ENCODE results near the gene FAM234B. TPM values are rescaled to one million over a fixed set of nuclear protein-coding genes. Genes with fewer than 3 reads are reported as not detected.

The FAM234B gene
- total RNA-seq, 3 donors from 2014 or later: 4.6 to 21.4 (median 16.4) TPM

DNA sequence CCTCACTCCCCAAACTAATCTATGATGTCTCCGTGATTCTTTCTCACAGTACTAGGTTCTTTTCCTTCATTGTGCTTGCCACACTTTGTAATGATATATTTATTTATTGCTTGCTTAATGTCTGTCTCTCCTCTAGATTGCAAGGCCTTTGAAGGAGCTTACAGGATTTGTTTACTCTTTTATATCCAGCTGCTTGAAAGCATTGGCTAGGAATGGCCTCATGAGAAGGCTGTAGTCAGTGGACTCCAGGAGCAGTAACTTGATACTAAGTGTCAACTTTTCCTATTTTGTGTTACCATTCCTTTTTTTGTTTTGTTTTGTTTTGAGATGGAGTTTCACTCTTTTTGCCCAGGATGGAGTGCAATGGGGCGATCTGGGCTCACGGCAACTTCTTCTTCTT, 7.3 kb upstream of the FAM234B start:
- no peak overlapping the region for H3K27ac ChIP-seq
- no peaks in the 10 kb centered on the region for H3K9me3 ChIP-seq
- TF ChIP-seq POLR2A (IDR thresholded peaks at IDR 0.05): no peak
- no peak for TF ChIP-seq POLR2AphosphoS5 (IDR thresholded peaks at IDR 0.05)
- TF ChIP-seq, protein P1, sequence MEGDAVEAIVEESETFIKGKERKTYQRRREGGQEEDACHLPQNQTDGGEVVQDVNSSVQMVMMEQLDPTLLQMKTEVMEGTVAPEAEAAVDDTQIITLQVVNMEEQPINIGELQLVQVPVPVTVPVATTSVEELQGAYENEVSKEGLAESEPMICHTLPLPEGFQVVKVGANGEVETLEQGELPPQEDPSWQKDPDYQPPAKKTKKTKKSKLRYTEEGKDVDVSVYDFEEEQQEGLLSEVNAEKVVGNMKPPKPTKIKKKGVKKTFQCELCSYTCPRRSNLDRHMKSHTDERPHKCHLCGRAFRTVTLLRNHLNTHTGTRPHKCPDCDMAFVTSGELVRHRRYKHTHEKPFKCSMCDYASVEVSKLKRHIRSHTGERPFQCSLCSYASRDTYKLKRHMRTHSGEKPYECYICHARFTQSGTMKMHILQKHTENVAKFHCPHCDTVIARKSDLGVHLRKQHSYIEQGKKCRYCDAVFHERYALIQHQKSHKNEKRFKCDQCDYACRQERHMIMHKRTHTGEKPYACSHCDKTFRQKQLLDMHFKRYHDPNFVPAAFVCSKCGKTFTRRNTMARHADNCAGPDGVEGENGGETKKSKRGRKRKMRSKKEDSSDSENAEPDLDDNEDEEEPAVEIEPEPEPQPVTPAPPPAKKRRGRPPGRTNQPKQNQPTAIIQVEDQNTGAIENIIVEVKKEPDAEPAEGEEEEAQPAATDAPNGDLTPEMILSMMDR (IDR thresholded peaks at IDR 0.05): no peak
- intact Hi-C loops (cut with DNase I; ENCODE audit: low total_unique reads): no loop called here
- no peak overlapping the region for H3K4me3 ChIP-seq
- no peaks in the 10 kb centered on the region for H3K4me1 ChIP-seq
- no peaks in the 10 kb centered on the region for H3K27me3 ChIP-seq
- no peaks in the 10 kb centered on the region for H3K36me3 ChIP-seq
- DNase-seq (ENCODE audit: low spot score in 2 of 2): no peak

DNA sequence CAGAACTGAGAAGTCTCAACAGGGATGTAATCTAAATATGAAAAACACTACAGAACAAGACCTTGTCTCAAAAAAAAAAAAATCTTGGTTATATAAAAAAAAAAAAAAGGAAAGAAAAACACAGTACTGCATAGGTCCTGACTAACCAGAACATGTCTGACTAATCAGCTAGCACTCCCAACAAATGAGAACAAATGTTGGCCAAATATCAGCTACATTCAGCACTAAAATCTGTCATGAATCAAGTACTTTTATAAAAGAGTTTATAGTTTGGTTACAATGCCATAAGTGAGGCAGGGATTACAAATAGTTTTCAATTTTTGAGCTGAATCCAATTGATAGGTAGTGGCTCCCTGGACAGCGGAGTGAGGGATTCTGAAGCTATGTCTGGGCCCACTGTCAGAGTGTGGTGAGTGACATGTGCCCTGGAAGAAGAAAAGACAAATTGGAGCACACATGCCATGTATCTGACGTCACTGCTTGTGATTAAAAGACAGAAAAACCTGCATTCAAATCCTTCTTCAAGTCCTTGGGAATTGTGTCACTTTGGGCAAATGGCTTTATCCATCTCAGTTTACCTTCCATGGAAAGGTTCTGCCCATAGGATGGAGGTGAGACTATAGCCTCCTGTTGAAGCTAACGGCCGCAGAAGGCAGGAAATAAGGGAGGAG, 5.6 kb upstream of the FAM234B start:
- Histone ChIP-seq H3K27ac (no peak overlapping the region), H3K4me3 (no peak overlapping the region), H3K4me1 (no peaks in the 10 kb centered on the region), H3K9me3 (no peaks in the 10 kb centered on the region), H3K36me3 (no peaks in the 10 kb centered on the region), H3K27me3 (no peaks in the 10 kb centered on the region)
- TF ChIP-seq, protein P1 (IDR thresholded peaks at IDR 0.05): no peak
- TF ChIP-seq POLR2A (IDR thresholded peaks at IDR 0.05): no peak
- no peak for TF ChIP-seq POLR2AphosphoS5 (IDR thresholded peaks at IDR 0.05)
- intact Hi-C loops (cut with DNase I; ENCODE audit: low total_unique reads): no loop called here
- no peak for DNase-seq (ENCODE audit: low spot score in 2 of 2)

DNA sequence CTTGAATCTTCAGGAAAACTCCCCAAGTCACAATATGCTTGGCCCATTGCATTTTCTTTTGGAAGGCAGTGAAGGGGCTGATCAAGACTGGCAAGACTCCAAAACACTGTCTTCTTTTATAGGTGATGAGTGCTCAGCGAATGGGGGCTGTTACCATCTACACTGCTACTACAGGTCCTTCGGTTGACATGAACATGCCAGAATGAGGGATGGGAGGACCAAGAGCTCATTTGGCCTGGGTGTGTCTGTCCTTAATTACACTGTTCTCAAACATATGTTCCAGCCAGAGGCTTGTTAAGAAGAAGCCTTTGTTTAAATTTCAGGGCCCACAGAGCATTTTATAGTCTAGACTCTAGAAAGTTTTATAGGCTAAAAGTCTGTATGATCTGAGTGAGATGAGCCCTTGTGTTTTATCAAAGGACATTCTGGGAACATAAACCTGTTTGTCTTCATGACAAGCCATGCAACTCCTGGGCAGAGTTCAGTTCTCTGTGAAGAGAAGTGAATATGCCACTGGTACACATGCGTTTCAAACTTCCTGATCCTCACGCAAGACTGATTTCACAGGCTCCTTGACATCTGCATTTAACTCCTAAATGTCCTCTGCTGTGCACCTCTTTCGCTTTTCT, 4.7 kb upstream of the FAM234B start:
- intact Hi-C loops (cut with DNase I; ENCODE audit: low total_unique reads): no loop called here

DNA sequence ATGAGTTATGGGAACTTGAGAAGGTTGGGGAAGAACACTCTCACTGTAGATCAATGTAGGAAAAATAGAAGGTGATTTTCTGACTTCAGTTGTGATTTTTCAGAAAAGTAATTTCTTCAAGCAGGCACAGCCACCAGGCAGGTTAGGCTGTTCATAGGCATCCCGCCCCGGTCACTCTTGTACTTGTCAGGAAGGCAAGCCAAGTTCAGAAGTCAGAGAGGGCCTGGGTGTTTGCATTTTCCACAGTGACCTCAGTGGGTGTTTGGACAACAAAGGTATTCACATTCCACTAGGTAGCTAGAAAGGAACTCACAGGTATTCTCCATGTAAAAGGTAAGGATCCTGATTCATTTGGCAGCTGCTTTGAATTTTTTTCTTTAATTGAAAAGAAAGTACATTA, 3.0 kb upstream of the FAM234B start:
- Histone ChIP-seq H3K9me3 (no peaks in the 10 kb centered on the region), H3K27ac (peak overlapping the region in 1 of 2 donors; percentile 21), H3K4me3 (no peak overlapping the region), H3K4me1 (no peaks in the 10 kb centered on the region), H3K27me3 (no peaks in the 10 kb centered on the region), H3K36me3 (no peaks in the 10 kb centered on the region)
- TF ChIP-seq POLR2A (IDR thresholded peaks at IDR 0.05) (no peak), POLR2AphosphoS5 (IDR thresholded peaks at IDR 0.05) (no peak)
- TF ChIP-seq, protein P1 (IDR thresholded peaks at IDR 0.05): no peak
- DNase-seq (ENCODE audit: low spot score in 2 of 2): no peak
- intact Hi-C loops (cut with DNase I; ENCODE audit: low total_unique reads): no loop called here

More for the DNA sequence above, 4.7 kb upstream of the FAM234B start:
- Histone ChIP-seq H3K4me1 (no peaks in the 10 kb centered on the region), H3K27ac (no peak overlapping the region), H3K36me3 (no peaks in the 10 kb centered on the region), H3K4me3 (no peak overlapping the region), H3K27me3 (no peaks in the 10 kb centered on the region), H3K9me3 (no peaks in the 10 kb centered on the region)
- no peak for DNase-seq (ENCODE audit: low spot score in 2 of 2)
- TF ChIP-seq POLR2AphosphoS5 (IDR thresholded peaks at IDR 0.05) (no peak), POLR2A (IDR thresholded peaks at IDR 0.05) (no peak)
- TF ChIP-seq, protein P1 (IDR thresholded peaks at IDR 0.05): no peak

DNA sequence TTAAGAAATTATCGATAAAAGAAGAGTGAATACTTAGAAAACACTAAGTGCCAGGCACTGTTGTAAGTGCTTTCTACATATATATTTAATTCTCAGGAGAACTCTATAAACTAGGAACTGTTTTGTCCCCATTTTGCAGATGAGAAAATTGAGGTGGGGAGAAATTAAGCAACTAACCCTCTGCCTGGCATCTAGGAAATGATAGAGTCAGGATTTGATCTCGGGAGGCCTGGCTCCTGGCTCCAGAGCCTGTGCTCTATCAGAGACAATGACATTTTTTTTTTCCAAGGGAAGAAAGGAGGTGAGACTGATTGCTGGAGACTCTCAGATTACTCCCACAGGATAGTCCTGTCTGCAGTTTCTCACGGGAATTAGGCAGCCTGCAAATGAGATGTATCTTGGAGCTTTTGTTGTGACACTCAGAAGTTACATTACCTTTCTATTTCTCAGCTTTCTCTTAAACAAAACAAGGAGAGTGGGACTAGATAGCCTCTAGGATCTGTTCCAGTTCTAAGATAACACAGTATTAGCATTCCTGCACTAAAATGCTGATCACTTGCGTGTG, 1.4 kb upstream of the FAM234B start:
- no peaks in the 10 kb centered on the region for H3K9me3 ChIP-seq
- DNase-seq (ENCODE audit: low spot score in 2 of 2): no peak
- H3K27ac ChIP-seq: no peak overlapping the region
- intact Hi-C loops (cut with DNase I; ENCODE audit: low total_unique reads): no loop called here
- H3K4me1 ChIP-seq: no peaks in the 10 kb centered on the region
- no peaks in the 10 kb centered on the region for H3K27me3 ChIP-seq
- TF ChIP-seq POLR2AphosphoS5 (IDR thresholded peaks at IDR 0.05) (no peak), POLR2A (IDR thresholded peaks at IDR 0.05) (no peak)
- TF ChIP-seq, protein P1 (IDR thresholded peaks at IDR 0.05): no peak
- H3K36me3 ChIP-seq: no peaks in the 10 kb centered on the region
- H3K4me3 ChIP-seq: no peak overlapping the region
